ENCODE measurements around the gene ERMAP.

The ERMAP gene, protein sequence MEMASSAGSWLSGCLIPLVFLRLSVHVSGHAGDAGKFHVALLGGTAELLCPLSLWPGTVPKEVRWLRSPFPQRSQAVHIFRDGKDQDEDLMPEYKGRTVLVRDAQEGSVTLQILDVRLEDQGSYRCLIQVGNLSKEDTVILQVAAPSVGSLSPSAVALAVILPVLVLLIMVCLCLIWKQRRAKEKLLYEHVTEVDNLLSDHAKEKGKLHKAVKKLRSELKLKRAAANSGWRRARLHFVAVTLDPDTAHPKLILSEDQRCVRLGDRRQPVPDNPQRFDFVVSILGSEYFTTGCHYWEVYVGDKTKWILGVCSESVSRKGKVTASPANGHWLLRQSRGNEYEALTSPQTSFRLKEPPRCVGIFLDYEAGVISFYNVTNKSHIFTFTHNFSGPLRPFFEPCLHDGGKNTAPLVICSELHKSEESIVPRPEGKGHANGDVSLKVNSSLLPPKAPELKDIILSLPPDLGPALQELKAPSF

GRCh38 chr1:42816585-42817439 lies at the start of gene ERMAP, which contains the start of gene SVBP:
TSS of gene ERMAP (plus strand) at chr1:42817122. CDS start at chr1:42830449, 13,327 bp downstream.
TSS of gene SVBP (minus strand) at chr1:42817397. CDS start at chr1:42816544, 853 bp downstream.
- peak; percentile 93 for ATAC-seq

DNA sequence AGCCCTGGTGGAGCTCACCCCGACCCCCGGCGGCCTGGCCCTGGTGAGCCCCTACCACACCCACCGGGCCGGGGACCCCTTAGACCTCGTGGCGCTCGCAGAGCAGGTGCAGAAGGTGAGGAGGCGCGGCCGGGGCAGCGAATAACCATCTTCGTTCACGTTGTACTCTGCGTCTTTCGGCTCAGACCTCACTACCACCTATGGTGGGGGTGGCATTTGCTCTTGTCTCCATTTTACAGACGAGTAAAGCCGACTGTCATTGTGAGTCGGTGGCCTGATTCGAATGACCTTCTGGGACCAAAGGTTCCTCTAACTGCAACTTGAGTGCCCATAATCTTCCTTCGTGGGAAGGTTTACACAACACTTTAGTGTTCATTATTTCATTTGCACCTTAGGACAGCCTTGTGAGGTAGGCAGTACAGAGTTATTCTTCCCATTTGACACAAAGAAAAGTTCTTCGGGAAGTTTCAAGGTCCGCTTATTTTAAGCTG lies 49.4 kb upstream of the ERMAP start:
- peak; percentile 22 for ATAC-seq
- TF ChIP-seq ZNF70 (CRISPR knock-in tag; IDR thresholded peaks at IDR 0.05) (no peak), ZFP30 (CRISPR knock-in tag; IDR thresholded peaks at IDR 0.05) (no peak), ESRRG (CRISPR knock-in tag; IDR thresholded peaks at IDR 0.05) (no peak), CSRNP3 (CRISPR knock-in tag; IDR thresholded peaks at IDR 0.05) (no peak), ZNF8 (CRISPR knock-in tag; IDR thresholded peaks at IDR 0.05) (no peak), ARNTL (CRISPR knock-in tag; IDR thresholded peaks at IDR 0.05; ENCODE audit: borderline replicate concordance, low read depth) (no peak), ISL1 (CRISPR knock-in tag; IDR thresholded peaks at IDR 0.05) (no peak), OSR1 (CRISPR knock-in tag; IDR thresholded peaks at IDR 0.05) (no peak), GLIS3 (CRISPR knock-in tag; IDR thresholded peaks at IDR 0.05) (no peak), ZNF565 (CRISPR knock-in tag; conservative IDR thresholded peaks at IDR 0.05; ENCODE audit: low read depth) (no peak), TSHZ2 (CRISPR knock-in tag; IDR thresholded peaks at IDR 0.05) (no peak), TCF4 (CRISPR knock-in tag; IDR thresholded peaks at IDR 0.05; ENCODE audit: borderline replicate concordance) (no peak), ZFP3 (CRISPR knock-in tag; IDR thresholded peaks at IDR 0.05) (no peak), CSDC2 (CRISPR knock-in tag; IDR thresholded peaks at IDR 0.05) (no peak), SNAI2 (CRISPR knock-in tag; IDR thresholded peaks at IDR 0.05) (no peak), ZC3H10 (CRISPR knock-in tag; IDR thresholded peaks at IDR 0.05) (no peak), BACH2 (CRISPR knock-in tag; IDR thresholded peaks at IDR 0.05; ENCODE audit: borderline replicate concordance) (no peak)

More at GRCh38 chr1:42816585-42817439, at the start of gene ERMAP, which contains the start of gene SVBP:
- TF ChIP-seq ZNF565 (CRISPR knock-in tag; conservative IDR thresholded peaks at IDR 0.05; ENCODE audit: low read depth) (no peak), ZFP3 (CRISPR knock-in tag; IDR thresholded peaks at IDR 0.05) (no peak), SNAI2 (CRISPR knock-in tag; IDR thresholded peaks at IDR 0.05) (no peak), ISL1 (CRISPR knock-in tag; IDR thresholded peaks at IDR 0.05) (no peak), ESRRG (CRISPR knock-in tag; IDR thresholded peaks at IDR 0.05) (no peak), PPARA (CRISPR knock-in tag; IDR thresholded peaks at IDR 0.05; ENCODE audit: borderline replicate concordance) (no peak), ZNF8 (CRISPR knock-in tag; IDR thresholded peaks at IDR 0.05) (no peak), CREB5 (CRISPR knock-in tag; IDR thresholded peaks at IDR 0.05; ENCODE audit: low read depth) (no peak), CSRNP3 (CRISPR knock-in tag; IDR thresholded peaks at IDR 0.05) (no peak), BACH2 (CRISPR knock-in tag; IDR thresholded peaks at IDR 0.05; ENCODE audit: borderline replicate concordance) (no peak), OSR1 (CRISPR knock-in tag; IDR thresholded peaks at IDR 0.05) (no peak)
- TF ChIP-seq, protein P1, sequence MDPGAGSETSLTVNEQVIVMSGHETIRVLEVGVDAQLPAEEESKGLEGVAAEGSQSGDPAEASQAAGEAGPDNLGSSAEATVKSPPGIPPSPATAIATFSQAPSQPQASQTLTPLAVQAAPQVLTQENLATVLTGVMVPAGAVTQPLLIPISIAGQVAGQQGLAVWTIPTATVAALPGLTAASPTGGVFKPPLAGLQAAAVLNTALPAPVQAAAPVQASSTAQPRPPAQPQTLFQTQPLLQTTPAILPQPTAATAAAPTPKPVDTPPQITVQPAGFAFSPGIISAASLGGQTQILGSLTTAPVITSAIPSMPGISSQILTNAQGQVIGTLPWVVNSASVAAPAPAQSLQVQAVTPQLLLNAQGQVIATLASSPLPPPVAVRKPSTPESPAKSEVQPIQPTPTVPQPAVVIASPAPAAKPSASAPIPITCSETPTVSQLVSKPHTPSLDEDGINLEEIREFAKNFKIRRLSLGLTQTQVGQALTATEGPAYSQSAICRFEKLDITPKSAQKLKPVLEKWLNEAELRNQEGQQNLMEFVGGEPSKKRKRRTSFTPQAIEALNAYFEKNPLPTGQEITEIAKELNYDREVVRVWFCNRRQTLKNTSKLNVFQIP (CRISPR knock-in tag; IDR thresholded peaks at IDR 0.05; ENCODE audit: borderline replicate concordance, low read depth) = no peak
